GM12878 (cell line): ENCODE data around the gene PRAC2. TPM values are rescaled to one million over a fixed set of nuclear protein-coding genes. Genes with fewer than 3 reads are reported as not detected.

Source experiments
- ATAC-seq: fragments of 200-7000 bp; cut with Tn5 transposase; 3 replicates; pipeline ENCODE4 v1.9.1; 2020; ENCODE audit warnings: mild to moderate bottlenecking, moderate library complexity
- BruUV-seq: library from RNA; stranded (reverse); fragments of 400-500 nt; replicated peaks from 2 replicates; lab custom pipeline; 2021; lab: Mats Ljungman, UMichigan
- CTCF ChIA-PET: fragments of 300-600 bp; sonication (Branson Sonifier 250); formaldehyde crosslinking; extraction: SDS; loops from one replicate; lab custom pipeline; 2021; ENCODE audit warnings: inconsistent platforms; lab: Yijun Ruan, JAX
- POLR2A ChIA-PET: fragments of 350-600 bp; formaldehyde crosslinking; extraction: SDS; loops from one replicate; lab custom pipeline; 2021; ENCODE audit warnings: inconsistent platforms; lab: Charles Lee
- RAD21 ChIA-PET: fragments of 300-600 bp; sonication (Branson Sonifier 250); formaldehyde crosslinking; loops from one replicate; lab custom pipeline; 2023; ENCODE audit warnings: antibody characterized with exemption; ENCODE audit not compliant: unreplicated experiment; lab: Charles Lee
- SMC1A ChIA-PET: fragments of 300-600 bp; sonication (Branson Sonifier 250); formaldehyde crosslinking; loops from one replicate; lab custom pipeline; 2023; ENCODE audit not compliant: unreplicated experiment, uncharacterized antibody; lab: Charles Lee
- DNase-seq: peaks from one replicate; pipeline ENCODE4 v3.0.0-alpha.2; 2011; ENCODE audit warnings: low read depth, low spot score
- FAIRE-seq: peaks from 3 replicates; lab custom pipeline; 2011; peaks lifted over from hg19 to GRCh38; lab: Jason Lieb, UNC
- H2AFZ ChIP-seq: 2 replicates; pipeline ENCODE4 v1.6.0; 2011; ENCODE audit warnings: low read depth, low read length, control low read depth; ENCODE audit not compliant: control insufficient read depth
- H3K27ac ChIP-seq: 2 replicates; pipeline ENCODE4 v1.5.1; 2011; ENCODE audit warnings: control low read depth; ENCODE audit not compliant: control insufficient read depth, insufficient read depth
- H3K27me3 ChIP-seq, 2 experiments: replicated peaks in 1 of 2; 2 replicates each; pipeline versions ENCODE4 v1.6.0 to v1.6.1; 2011; ENCODE audit warnings: low read length in 1 of 2; ENCODE audit not compliant: control insufficient read depth in 2 of 2, insufficient read depth in 2 of 2
- H3K36me3 ChIP-seq, 2 experiments: 2 replicates each; pipeline ENCODE4 v1.5.1; 2011; ENCODE audit warnings: low read length in 1 of 2; ENCODE audit not compliant: control insufficient read depth in 2 of 2, insufficient read depth in 2 of 2
- H3K4me1 ChIP-seq: 2 replicates; pipeline ENCODE4 v1.6.1; 2011; ENCODE audit warnings: mild to moderate bottlenecking, low read length, moderate library complexity, mixed read lengths; ENCODE audit not compliant: control insufficient read depth, insufficient read depth
- H3K4me2 ChIP-seq: 2 replicates; pipeline ENCODE4 v1.6.0; 2011; ENCODE audit warnings: control low read depth; ENCODE audit not compliant: control insufficient read depth, insufficient read depth
- H3K4me3 ChIP-seq: fragments of 200-600 bp; sonication (generic); 2 replicates; pipeline ENCODE4 v1.5.1; 2016
- H3K79me2 ChIP-seq: 2 replicates; pipeline ENCODE4 v1.6.0; 2011; ENCODE audit warnings: low read length; ENCODE audit not compliant: control insufficient read depth, insufficient read depth
- H3K9ac ChIP-seq: 2 replicates; pipeline ENCODE4 v1.8.0; 2011; ENCODE audit warnings: low read length, control low read depth, mixed read lengths; ENCODE audit not compliant: control insufficient read depth, insufficient read depth
- H3K9me3 ChIP-seq: replicated peaks from 3 replicates; pipeline ENCODE4 v1.5.1; 2011; ENCODE audit warnings: mild to moderate bottlenecking, low read length; ENCODE audit not compliant: control insufficient read depth, insufficient read depth
- H4K20me1 ChIP-seq: 2 replicates; pipeline ENCODE4 v1.6.0; 2011; ENCODE audit not compliant: control insufficient read depth, insufficient read depth
- E4F1 ChIP-seq: fragments of 450-650 bp; IDR thresholded peaks from 2 replicates; pipeline ENCODE4 v1.6.1; 2018; ENCODE audit warnings: borderline replicate concordance, mild to moderate bottlenecking; ENCODE audit not compliant: partially characterized antibody
- HDAC2 ChIP-seq: fragments of 200-600 bp; sonication (generic); IDR thresholded peaks from 2 replicates; pipeline ENCODE4 v1.6.1; 2017
- POLR2A ChIP-seq: IDR thresholded peaks from 2 replicates; pipeline ENCODE4 v1.6.1; 2011; ENCODE audit warnings: low read depth, mild to moderate bottlenecking, low read length
- SKIL ChIP-seq: fragments of 450-650 bp; IDR thresholded peaks from 2 replicates; pipeline ENCODE4 v1.6.1; 2017; ENCODE audit warnings: mild to moderate bottlenecking, low read depth, inconsistent platforms; ENCODE audit not compliant: poor library complexity, severe bottlenecking
- SPI1 ChIP-seq: IDR thresholded peaks from 2 replicates; pipeline ENCODE4 v1.6.1; 2011; ENCODE audit warnings: low read depth, mild to moderate bottlenecking, low read length, moderate library complexity, borderline replicate concordance; ENCODE audit not compliant: insufficient read depth
- SREBF1 ChIP-seq: IDR thresholded peaks from 2 replicates; pipeline ENCODE4 v1.6.1; 2012; ENCODE audit warnings: mild to moderate bottlenecking, low read length
- USF1 ChIP-seq: IDR thresholded peaks from 2 replicates; pipeline ENCODE4 v1.6.1; 2011; ENCODE audit warnings: borderline replicate concordance, low read depth, mild to moderate bottlenecking, moderate library complexity, mixed read lengths, low read length; ENCODE audit not compliant: insufficient read depth; ENCODE audit errors: extremely low read length
- ZBTB40 ChIP-seq: fragments of 450-650 bp; IDR thresholded peaks from 2 replicates; pipeline ENCODE4 v1.6.1; 2016; ENCODE audit warnings: mild to moderate bottlenecking, moderate library complexity, borderline replicate concordance
- WGBS: methylation state at CpG from one replicate; pipeline ENCODE4 v1.1.6; 2016; ENCODE audit warnings: low lambda C conversion rate; ENCODE audit not compliant: insufficient replicate concordance, insufficient coverage; ENCODE audit errors: missing lambda C conversion rate; 5-methylcytosine and 5-hydroxymethylcytosine counted together
- in situ Hi-C: fragments of 300-500 bp; cut with MboI; formaldehyde crosslinking; loops from 9 replicates; pipeline ENCODE4 v1.14.3; 2018; ENCODE audit warnings: mixed read lengths
- intact Hi-C: fragments of 100-400 bp; cut with micrococcal nuclease; formaldehyde crosslinking; loops from one replicate; pipeline ENCODE4 v1.14.2; 2022; ENCODE audit not compliant: unreplicated experiment
- polyA plus RNA-seq, 11 experiments: library from polyadenylated mRNA; depleted of rRNA in 4 of 11; unstranded in 6 of 11; stranded (reverse) in 5 of 11; fragments of >200 nt; fragmentation: Nextera tagmentation in 4 of 11; fragmentation: Illumina TruSeq in 1 of 11; extraction: Ambion mirVana in 4 of 11; extraction: Trizol in 1 of 11; gene quantifications; 1 replicate in 1 of 11; 2 replicates in 10 of 11; pipeline versions ENCODE4 v1.2.1 to v1.2.3, GENCODE V29; 2011 to 2016; ENCODE audit warnings: inconsistent platforms in 2 of 11, missing spikeins in 2 of 11, low read depth in 1 of 11
- total RNA-seq, 4 experiments: library from RNA; depleted of rRNA in 3 of 4; stranded (reverse); fragments of >200 nt in 3 of 4; fragmentation: Illumina TruSeq in 1 of 4; extraction: Trizol in 1 of 4; gene quantifications; 2 replicates each; pipeline versions ENCODE4 v1.2.1 to v1.2.3, GENCODE V29; 2013 to 2021

Gene PRAC2
- total and polyA plus RNA-seq, 10 of the 15 experiments (the other 5 are each of a cell fraction or from before 2014, with no cell fraction given) = 0.31 TPM; not detected in 9

GRCh38 chr17:48729335-48730239 lies 6.6 kb downstream of the PRAC2 start (continued):
- TF ChIP-seq ZBTB40 = no peak

- Histone ChIP-seq H4K20me1 (no peaks in the 10 kb centered on the region), H3K4me1 (no peaks in the 10 kb centered on the region), H3K9me3 (no peaks in the 10 kb centered on the region), H3K79me2 (no peaks in the 10 kb centered on the region), H3K27me3 (peaks cover 29 to 47% of the 10 kb centered on the region in 2 experiments), H3K27ac (no peak overlapping the region), H3K4me2 (no peak overlapping the region), H2AFZ (no peak overlapping the region), H3K36me3 (no peaks in the 10 kb centered on the region), H3K9ac (no peak overlapping the region), H3K4me3 (no peak overlapping the region)
- BruUV-seq = no TSS peak
- ATAC-seq (no peak), DNase-seq (no peak), FAIRE-seq (no peak)
- CTCF ChIA-PET = interaction anchor here (1.0 to 1.3 kb wide), 3 partner anchors 69 to 154 kb away, joined by 3 to 4 read pairs (median 4); no protein-coding TSS in a partner anchor
- in situ Hi-C loops = no loop called here
- POLR2A ChIA-PET = no interaction called here
- intact Hi-C loops = no loop called here
- SMC1A ChIA-PET = no interaction called here
- RAD21 ChIA-PET = no interaction called here
- TF ChIP-seq SREBF1 (no peak), SKIL (no peak), HDAC2 (no peak), SPI1 (no peak), E4F1 (no peak), POLR2A (no peak), USF1 (no peak)
- WGBS = 54% methylated on average over 3 of the region's 3 CpGs
Observed at GRCh38 chr17:48730240-48730550, 7.2 kb downstream of the PRAC2 start.
